Erythroblast (primary cell): ENCODE results near the gene MDH1B.
"Not testable (repeated sequence)": the region's sequence is repeated elsewhere in the genome, so short reads cannot be mapped to it uniquely, and the experiment has no call there.

Source experiments
- DNase-seq, 2 experiments: peaks; one replicate each; lab custom pipeline; 2025; lab: John Stamatoyannopoulos, UW
- GATA1 ChIP-seq: IDR thresholded peaks from 2 replicates; pipeline ENCODE4 v1.6.1; 2011; ENCODE audit warnings: low read depth, mild to moderate bottlenecking, control low read depth, low read length, moderate library complexity
- POLR2A ChIP-seq: IDR thresholded peaks from 2 replicates; pipeline ENCODE4 v1.6.1; 2011; ENCODE audit warnings: mild to moderate bottlenecking, low read length

MDH1B gene

DNA sequence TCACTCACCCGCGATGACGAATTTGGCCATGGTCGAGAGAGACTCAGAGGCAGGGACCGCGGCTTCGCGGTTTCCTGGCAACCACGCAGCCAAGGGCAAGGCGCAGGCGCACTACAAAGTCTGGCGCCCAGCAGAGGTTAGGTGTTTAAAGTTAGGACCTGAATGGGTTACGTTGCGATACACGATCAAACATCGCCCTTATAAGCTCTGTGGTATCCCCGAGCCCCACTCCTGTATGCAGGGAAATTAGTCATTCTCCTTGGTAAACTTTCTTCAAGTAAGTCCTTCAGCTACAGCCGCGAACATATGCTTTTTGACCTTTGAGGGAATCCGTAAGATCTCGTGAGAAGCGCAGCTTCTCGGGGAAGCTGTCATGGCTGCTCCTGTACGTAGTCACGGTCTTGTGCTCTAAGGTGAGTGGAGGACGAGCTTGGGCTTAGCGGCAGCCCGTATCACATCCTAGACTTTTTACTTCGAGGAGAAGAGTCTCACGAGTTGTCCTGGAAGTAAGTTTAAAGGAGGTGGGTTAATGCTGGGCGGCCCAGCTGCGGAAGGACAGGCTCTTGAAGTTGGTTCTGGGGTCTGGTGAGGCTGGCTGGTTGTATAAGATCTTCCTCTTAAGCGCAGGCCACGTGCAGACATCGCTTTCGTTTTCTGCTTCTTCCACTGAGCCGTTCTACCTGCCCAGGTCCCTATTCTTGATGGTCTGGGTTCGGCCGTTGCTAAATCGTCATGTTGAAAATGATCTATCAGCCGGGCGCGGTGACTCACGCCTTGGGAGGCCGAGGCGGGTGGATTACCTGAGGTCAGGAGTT, at the start of gene MDH1B, which contains the start of gene FASTKD2:
Gene MDH1B, minus strand, starts transcription at position 87 of the 815 bp plus-strand sequence. Its CDS starts 57 bp downstream, at position 30.
Gene FASTKD2, plus strand, starts transcription at position 365 of the 815 bp plus-strand sequence. CDS start 1,088 bp downstream, outside the sequence.
- DNase-seq = peak; percentile 93 to 96
- TF ChIP-seq POLR2A = peak; percentile 94
- no peak for TF ChIP-seq GATA1

DNA sequence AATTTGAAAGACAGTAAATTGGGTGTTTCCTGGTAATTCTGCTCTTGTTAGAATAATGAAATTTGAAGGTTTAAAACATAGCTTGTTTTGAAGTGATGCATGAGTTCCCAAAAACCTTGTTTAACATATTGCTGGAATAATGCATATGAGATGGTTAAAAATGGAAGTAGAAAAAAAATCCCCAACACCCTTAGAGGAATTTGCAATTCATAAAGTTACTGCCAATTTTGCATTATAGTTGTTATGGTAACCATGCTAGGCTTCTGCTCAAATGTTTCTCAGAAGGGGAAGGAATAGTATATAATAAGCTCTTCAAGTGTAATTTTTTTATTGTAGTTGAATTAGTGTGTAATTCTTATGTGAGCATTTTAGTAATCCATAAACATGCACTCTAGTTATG, 49.4 kb upstream of the MDH1B start:
- DNase-seq = no peak
- no peak for TF ChIP-seq GATA1
- TF ChIP-seq POLR2A = no peak

DNA sequence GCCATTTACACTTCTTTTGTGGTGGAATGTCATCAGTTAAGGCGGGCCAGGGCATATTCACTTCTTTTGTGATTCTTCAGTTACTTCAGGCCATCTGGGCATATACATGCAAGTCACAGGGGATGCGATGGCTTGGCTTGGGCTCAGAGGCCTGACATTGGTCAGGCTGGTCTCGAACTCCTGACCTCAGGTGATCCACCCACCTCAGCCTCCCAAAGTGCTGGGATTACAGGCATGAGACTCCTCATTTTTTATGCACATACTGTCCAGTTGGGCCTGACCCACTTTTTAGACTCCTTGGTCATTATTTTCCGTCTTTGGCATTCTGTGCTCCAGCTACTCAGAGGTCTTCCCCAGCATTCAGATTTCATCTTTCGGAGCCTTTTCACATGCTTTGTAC, 47.3 kb upstream of the MDH1B start:
- DNase-seq = not testable (repeated sequence)

GRCh38 chr2:206807624-206808023, 42.5 kb upstream of the MDH1B start:
- DNase-seq = not testable (repeated sequence)

DNA sequence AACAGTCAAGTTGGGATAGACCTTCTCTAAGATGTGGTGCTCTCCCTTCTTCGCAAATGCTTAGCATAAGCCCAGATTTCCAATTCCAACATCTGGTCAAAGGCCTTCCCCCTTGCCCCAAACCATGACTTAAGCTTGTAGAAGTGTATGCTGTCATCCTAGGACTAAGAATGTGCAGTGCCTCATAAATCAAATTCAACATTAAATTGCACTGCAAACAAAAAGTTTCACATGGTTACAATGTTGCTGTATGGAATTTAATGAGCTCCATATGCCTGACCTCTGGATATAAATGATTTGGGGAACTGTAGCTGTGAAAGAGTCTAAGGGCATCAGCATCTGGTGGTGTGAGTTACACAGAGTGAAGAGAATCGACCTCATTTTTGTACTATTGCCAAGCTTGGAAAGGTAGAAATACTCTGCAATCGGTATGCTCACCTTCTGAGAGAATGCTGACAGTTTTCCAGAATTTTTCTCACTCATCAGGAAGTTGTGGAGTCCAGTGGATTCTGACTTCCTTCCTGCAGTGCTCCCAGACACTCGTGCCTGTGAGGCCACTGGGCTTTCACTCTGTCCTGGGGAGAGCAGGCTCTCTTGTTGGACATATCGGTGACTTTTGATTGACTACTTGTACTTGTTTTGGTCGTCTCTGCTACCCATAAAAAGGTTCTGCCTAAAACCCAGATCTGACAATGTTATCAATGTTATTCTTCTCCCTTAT, 40.9 kb upstream of the MDH1B start:
- TF ChIP-seq POLR2A (no peak), GATA1 (no peak)
- no peak for DNase-seq

DNA sequence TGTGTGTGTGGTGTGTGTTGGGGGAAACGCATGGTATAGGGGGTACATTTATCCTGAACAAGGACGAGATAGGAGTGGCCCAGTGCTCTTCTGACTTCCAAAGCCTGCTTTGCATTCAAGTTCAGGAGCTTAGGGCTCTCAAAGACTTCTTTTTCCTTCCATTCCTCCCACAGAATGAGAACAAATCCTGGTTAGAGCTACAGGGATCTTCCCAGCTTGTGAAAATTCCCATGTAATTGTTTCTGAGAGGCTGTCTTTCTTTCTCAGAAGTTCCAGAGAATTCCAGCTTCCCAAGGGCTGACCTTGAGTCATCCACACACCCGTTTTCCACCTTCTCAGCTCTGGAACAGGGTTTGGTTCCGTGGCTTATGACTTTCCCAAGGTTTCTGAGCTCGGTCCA, 39.2 kb upstream of the MDH1B start:
- DNase-seq = no peak
- no peak for TF ChIP-seq GATA1
- no peak for TF ChIP-seq POLR2A

DNA sequence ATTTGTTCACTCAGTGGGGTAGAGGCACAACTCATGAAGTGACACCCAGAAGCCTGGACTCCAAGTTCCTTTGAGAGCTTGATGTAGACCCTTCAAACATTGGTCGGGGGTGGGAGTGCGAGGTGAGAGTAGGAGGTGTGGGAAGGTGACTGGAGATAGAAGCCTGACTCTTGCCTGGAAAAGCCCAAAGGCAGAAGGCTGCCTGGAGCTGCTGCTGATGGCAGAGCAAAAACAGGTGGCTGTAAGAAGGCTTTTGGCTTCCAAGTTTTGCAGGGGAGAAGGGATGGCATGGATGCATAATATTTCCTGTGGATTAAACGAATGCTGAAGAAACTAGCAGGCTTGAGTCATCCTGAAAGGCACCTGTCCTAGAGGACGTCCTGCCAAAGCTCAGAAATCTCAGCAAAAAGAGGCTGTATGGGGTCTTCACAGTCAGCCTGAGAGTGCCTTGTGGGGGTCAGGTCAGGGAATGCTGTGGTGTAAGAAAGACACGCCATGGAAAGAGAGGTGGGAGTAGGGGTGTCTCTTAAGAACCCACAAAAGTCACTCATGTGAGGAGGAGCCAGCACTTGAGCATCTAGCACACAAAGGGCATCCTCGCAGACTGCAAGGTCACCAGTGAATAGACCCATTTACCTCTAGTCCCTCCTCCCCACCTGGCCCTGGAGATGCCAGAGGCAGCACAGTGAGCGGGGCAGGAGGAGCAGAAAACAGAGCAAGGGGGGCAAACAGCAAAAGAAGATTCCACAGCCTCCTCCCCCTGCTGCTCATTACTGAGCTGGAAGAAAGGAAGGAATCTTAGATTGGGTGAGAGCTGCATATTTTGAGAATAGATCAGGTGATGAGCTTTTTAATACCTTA, 37.8 kb upstream of the MDH1B start:
- no peak for DNase-seq
- TF ChIP-seq GATA1 (no peak), POLR2A (no peak)

DNA sequence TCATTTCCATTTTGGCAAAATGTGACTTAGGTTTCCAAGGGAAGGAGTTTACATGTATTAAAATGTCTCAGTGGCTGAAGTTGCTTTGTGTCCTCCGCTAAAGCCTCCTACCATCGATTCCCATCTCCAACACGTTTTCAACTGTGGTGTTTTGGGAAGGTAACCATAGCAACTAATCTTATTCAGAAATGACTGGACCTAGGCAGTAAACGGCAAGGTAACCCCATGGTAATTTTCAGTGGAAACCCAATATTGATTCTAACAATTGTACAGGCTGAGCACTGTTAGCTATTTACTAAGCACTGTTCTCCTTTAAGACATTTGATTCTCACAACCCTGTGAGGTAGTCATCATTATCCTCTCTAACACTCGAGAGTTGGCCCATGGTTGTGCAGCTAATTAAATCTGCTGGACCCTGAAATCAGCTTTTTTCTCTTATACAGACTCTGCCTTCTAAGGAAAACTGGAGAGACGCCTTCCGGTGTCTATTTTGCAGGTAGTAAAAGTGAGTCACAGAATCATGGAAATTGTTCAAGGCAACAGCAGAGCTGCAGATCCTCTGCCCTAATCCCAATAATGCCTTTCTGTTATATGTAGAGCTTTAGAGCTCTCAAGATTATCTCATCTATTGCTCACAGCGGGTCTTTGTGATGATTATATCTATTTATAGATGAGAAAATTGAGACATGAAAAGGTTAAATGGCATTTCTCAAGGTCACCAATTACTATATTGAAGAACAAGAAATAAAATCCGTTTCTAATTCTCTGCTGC, 36.5 kb upstream of the MDH1B start:
- DNase-seq = no peak
- no peak for TF ChIP-seq POLR2A
- no peak for TF ChIP-seq GATA1

DNA sequence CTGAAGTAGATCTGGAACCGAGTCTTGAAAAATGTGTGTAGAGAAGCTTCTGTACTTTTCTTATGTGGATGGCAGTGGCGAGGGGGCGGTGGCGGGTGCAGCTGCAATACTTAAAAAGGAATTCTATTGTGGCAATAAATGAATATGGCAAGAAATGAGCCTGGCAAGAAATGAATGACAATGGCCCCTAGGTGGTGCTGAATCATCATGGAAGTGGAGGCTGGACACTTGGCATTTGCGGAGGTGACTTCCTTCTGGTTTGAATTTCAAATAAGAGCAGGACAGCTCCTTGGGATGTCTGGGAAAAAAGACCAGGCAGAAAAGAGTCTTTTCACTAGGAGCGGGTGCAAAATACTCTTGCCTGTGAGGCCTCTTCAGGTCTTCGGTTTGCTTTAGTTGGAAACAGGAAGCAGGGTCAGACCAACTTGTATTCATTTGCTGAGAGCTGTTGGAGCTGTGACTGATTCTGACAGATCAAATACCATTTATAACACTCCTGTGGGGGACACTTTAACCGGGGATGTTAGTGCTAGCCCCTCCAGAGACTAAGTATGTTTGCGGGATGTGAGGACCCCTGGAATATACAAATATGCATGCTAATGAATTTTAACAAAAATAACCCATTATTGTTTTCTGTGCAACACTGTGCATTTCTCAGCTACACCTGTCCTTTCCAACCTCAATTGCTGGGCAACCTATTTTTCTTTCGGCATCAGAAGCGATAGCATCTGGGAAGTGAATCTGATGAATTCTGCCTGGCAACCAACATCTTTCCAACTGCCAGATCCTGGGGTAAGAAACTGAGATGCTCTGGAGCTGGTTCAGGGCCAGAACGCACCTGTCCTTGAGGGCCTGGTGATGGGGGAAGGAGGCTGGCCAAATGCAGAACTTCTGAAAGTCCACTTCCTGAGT, 35.6 kb upstream of the MDH1B start:
- TF ChIP-seq GATA1 (no peak), POLR2A (no peak)
- peak; percentile 63 to 72 for DNase-seq

DNA sequence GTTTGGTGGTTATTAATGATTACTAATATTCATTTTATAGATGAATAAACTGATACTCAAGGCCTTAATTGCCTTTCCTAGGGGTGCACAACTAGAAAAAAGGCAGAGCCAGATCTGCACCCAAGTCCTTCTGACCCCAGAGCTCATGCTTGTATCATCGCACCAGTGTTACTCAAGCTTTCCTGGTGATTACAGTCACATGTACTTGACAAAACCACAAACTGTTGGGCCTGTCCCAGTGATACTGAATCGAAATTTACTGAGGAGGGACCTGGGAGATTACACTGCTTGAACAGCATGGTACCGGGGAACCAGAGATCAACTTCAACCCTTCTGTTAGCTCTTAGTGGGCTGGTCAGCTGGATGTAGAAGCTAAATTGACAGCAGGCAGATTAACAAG, 34.0 kb upstream of the MDH1B start:
- peak; percentile 10 to 56 for DNase-seq
- TF ChIP-seq POLR2A (no peak), GATA1 (no peak)

GRCh38 chr2:206798000-206798399, 32.9 kb upstream of the MDH1B start:
- TF ChIP-seq GATA1 = no peak
- TF ChIP-seq POLR2A = no peak
- no peak for DNase-seq

DNA sequence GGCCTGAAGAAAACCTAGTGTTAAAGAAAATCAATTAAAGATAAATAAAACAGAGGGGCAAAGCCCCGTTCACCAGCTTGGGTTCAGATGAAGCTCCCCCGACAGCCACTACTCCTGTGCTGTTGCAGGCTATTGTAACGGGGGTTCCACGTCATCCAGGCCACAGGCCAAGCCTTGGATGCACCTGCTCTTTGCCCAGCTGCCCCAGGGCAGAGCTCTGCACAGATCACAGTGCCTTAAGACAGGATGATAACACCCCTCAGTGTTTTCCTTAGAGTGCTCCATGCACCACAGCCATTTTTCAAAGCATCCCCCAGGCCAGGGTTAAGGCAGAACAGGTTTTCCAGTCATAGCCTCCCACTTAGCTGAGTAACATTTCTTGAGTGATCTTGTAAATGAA, 32.2 kb upstream of the MDH1B start:
- TF ChIP-seq POLR2A (no peak), GATA1 (no peak)

More for the DNA sequence above, 32.2 kb upstream of the MDH1B start:
- DNase-seq = no peak
